ENCODE results near the gene ALDH18A1.

GRCh38 chr10:95600158-95600557 is 56.4 kb downstream of the ALDH18A1 start:
- TF ChIP-seq CTCF (IDR thresholded peaks at IDR 0.05; ENCODE audit: low read depth, low read length), result no peak
- no peak for TF ChIP-seq POLR2A (IDR thresholded peaks at IDR 0.05; ENCODE audit: extremely low read depth, insufficient read length)

All from NB4 (cell line).